Measurements from ENCODE around the gene KCND3. TPM values are rescaled to one million over a fixed set of nuclear protein-coding genes. Genes with fewer than 3 reads are reported as not detected.

Gene KCND3
- total RNA-seq, 1 donor from 2014 or later = 5.5 TPM

DNA sequence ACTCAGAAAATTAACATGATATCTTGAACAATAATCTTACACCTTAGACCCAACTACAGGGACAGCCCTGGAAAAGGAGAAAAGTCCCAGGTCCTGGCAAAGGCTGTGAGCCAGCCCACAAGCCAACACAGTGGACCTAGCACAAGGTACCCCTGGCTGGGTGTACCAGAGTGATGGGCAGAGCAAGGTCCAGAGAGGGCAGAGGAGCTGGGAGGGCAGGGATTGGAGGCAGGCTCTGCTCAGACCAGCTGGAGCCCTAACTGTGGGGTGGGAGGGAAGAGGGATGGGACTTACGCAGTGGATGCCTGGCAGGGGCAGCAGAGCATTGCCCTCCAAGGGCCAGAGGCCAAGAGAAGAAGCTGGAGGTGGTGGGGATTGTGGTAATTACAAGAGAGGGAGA is 101.6 kb downstream of the KCND3 start:
- intact Hi-C loops (cut with DNase I) = no loop called here
- no peak for DNase-seq
- no peak for ATAC-seq
- no peaks in the 10 kb centered on the region for H3K27me3 ChIP-seq (ENCODE audit: low read depth)
- H3K36me3 ChIP-seq = no peaks in the 10 kb centered on the region
- TF ChIP-seq, protein P1, sequence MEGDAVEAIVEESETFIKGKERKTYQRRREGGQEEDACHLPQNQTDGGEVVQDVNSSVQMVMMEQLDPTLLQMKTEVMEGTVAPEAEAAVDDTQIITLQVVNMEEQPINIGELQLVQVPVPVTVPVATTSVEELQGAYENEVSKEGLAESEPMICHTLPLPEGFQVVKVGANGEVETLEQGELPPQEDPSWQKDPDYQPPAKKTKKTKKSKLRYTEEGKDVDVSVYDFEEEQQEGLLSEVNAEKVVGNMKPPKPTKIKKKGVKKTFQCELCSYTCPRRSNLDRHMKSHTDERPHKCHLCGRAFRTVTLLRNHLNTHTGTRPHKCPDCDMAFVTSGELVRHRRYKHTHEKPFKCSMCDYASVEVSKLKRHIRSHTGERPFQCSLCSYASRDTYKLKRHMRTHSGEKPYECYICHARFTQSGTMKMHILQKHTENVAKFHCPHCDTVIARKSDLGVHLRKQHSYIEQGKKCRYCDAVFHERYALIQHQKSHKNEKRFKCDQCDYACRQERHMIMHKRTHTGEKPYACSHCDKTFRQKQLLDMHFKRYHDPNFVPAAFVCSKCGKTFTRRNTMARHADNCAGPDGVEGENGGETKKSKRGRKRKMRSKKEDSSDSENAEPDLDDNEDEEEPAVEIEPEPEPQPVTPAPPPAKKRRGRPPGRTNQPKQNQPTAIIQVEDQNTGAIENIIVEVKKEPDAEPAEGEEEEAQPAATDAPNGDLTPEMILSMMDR (IDR thresholded peaks at IDR 0.05) = no peak
- H3K27ac ChIP-seq = no peak overlapping the region
- no peak overlapping the region for H3K4me3 ChIP-seq
- no peaks in the 10 kb centered on the region for H3K9me3 ChIP-seq
- no peaks in the 10 kb centered on the region for H3K4me1 ChIP-seq

DNA sequence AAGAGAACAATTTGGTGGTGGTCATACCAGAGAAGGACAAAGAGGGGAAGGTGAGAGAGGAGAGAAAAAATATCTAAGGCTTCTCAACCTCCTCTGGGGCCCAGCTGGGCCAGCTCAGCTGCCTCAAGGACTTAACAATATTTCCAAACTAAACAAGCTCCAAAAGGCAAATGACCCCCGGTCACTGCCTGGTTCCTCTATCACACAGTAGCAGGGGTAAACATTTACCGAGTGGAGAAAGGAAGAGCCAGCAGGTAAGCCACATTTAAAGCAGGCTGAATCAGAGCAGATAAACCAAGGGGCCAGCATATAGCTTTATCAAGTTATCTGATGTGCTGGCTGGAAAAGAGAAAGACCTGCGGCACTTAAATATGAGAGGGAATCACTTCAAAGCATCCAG is 102.1 kb downstream of the KCND3 start:
- intact Hi-C loops (cut with DNase I) = no loop called here
- Histone ChIP-seq H3K4me1 (no peaks in the 10 kb centered on the region), H3K9me3 (no peaks in the 10 kb centered on the region), H3K27me3 (ENCODE audit: low read depth) (no peaks in the 10 kb centered on the region), H3K36me3 (no peaks in the 10 kb centered on the region), H3K27ac (no peak overlapping the region), H3K4me3 (no peak overlapping the region)
- ATAC-seq = no peak
- no peak for DNase-seq
- TF ChIP-seq, protein P1 (IDR thresholded peaks at IDR 0.05) = no peak

DNA sequence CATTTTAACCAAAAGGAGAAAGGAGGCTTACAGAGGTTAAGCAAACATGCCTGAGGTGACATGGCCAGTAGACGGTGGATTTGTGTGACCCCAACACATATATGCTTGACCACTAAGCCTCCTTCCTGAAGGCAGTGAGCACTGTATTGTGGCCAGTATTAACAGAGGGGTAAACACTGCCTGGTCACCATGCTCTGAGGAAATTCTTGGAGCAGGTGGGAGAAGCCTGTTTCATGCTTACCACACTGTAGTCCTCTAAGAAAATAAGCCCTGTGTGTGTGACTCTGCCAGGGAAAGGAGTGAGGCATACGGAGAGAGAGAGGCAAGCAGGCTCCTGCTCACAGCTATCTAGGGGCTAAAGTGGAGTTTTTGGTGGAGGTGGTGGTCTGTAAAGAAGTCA is 102.7 kb downstream of the KCND3 start:
- no peaks in the 10 kb centered on the region for H3K4me1 ChIP-seq
- H3K27ac ChIP-seq = no peak overlapping the region
- TF ChIP-seq, protein P1 (IDR thresholded peaks at IDR 0.05) = no peak
- H3K9me3 ChIP-seq = no peaks in the 10 kb centered on the region
- intact Hi-C loops (cut with DNase I) = no loop called here
- ATAC-seq (no peak), DNase-seq (no peak)
- no peak overlapping the region for H3K4me3 ChIP-seq
- no peaks in the 10 kb centered on the region for H3K36me3 ChIP-seq
- no peaks in the 10 kb centered on the region for H3K27me3 ChIP-seq (ENCODE audit: low read depth)

DNA sequence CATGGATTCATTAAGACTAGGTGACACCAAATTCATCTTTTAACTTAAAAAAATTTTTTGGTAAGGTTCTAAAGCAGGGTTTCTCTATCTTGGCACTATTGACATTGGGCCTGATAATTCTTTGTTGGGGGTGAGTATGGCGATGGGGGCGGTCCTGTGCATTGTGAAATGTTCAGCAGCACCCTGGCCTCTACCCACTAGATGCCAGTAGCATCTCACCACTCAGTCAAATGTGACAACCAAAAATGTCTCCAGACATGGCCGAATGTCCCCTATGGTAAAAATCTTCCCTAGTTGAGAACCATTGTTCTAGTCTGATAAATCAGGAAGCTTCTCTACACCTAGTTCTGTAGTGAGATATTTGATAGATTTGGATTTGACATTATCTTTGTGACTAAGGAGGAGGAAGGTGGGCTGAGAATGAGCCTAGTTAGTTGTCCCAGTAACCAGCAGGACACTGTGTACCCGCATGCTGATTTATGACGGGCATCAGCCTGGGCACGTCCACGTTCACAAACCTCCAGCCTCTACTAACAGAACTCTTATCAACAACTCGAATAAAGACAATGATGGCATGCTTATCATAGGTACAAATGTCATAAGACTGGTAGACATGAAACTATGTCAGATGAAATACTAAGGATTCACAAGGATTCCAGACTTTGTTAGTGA is 104.6 kb downstream of the KCND3 start:
- Histone ChIP-seq H3K36me3 (no peaks in the 10 kb centered on the region), H3K4me1 (peaks cover 8% of the 10 kb centered on the region), H3K4me3 (no peak overlapping the region), H3K9me3 (no peaks in the 10 kb centered on the region), H3K27me3 (ENCODE audit: low read depth) (no peaks in the 10 kb centered on the region), H3K27ac (no peak overlapping the region)
- no peak for ATAC-seq
- TF ChIP-seq, protein P1 (IDR thresholded peaks at IDR 0.05) = no peak
- DNase-seq = no peak
- intact Hi-C loops (cut with DNase I) = no loop called here

DNA sequence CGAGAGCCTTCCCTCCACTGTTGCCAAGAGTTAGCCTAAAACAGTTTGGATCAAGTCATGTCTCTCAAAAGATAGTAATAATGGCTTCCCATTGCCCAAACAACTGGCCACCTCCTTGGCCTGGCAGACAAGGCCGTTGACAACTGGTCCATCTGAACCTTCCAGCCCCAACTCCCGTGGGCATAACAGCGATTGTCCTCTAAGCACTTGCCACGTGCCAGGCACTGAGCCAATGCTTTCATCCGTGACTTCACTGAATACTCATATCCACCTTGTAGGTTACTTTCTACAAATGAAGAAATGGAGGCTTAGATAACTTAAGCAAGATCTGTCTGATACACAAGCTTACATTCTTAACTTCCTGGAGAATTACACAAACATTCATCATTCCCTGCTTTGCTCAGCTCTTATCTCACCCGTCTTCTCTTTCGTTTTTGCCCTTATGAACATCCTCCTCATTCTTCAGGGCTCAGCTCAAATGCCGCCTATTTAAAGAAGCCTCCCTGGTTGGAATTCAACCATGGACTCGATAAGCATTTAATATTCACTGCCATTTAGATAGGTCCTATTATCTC is 106.4 kb downstream of the KCND3 start:
- Histone ChIP-seq H3K36me3 (no peaks in the 10 kb centered on the region), H3K9me3 (no peaks in the 10 kb centered on the region), H3K4me1 (peaks cover 8% of the 10 kb centered on the region), H3K27ac (no peak overlapping the region), H3K27me3 (ENCODE audit: low read depth) (no peaks in the 10 kb centered on the region), H3K4me3 (no peak overlapping the region)
- intact Hi-C loops (cut with DNase I) = no loop called here
- TF ChIP-seq, protein P1 (IDR thresholded peaks at IDR 0.05) = no peak
- no peak for DNase-seq
- no peak for ATAC-seq
